ENCODE data around the gene MAP3K15. TPM values are rescaled to one million over a fixed set of nuclear protein-coding genes. Genes with fewer than 3 reads are reported as not detected.

The MAP3K15 gene
- total RNA-seq, 1 experiment from 2014 or later = 1.2 TPM

GRCh38 chrX:19545651-19546050 lies 30.3 kb upstream of the MAP3K15 start:
- H3K27ac Mint-ChIP-seq = no peak overlapping the region

More at GRCh38 chrX:19545651-19546050, 30.3 kb upstream of the MAP3K15 start:
- H3K79me2 ChIP-seq (ENCODE audit: insufficient read depth, low read length) = no peaks in the 10 kb centered on the region
- WGBS (ENCODE audit: extremely low coverage, insufficient read length, low lambda C conversion rate) = no CpG with 5 or more reads among the region's 9 CpGs
- H3K9ac ChIP-seq (ENCODE audit: extremely low read depth, insufficient read length, low read length) = no peak overlapping the region
- no peaks in the 10 kb centered on the region for H3K27me3 ChIP-seq (ENCODE audit: insufficient read depth, low read length)
- H3K23me2 ChIP-seq (ENCODE audit: insufficient read length, low read depth, low read length, poor library complexity, severe bottlenecking) = no peaks in the 10 kb centered on the region
- no peak overlapping the region for H3T11ph ChIP-seq (ENCODE audit: low read length)
- no peak overlapping the region for H3K4ac ChIP-seq (ENCODE audit: low read depth, low read length)
- H3K9me3 ChIP-seq (ENCODE audit: control insufficient read depth, low read depth, low read length) = peaks cover 47% of the 10 kb centered on the region
- H4K5ac ChIP-seq (ENCODE audit: insufficient read length, low read depth, low read length) = no peak overlapping the region
- no peak overlapping the region for H2BK120ac ChIP-seq (ENCODE audit: low read depth, low read length, poor library complexity, severe bottlenecking)
- H4K91ac ChIP-seq (ENCODE audit: insufficient read length, low read depth, low read length) = no peak overlapping the region
- H3K18ac ChIP-seq (ENCODE audit: insufficient read length, low read depth, low read length) = no peak overlapping the region
- no peak overlapping the region for H3K4me2 ChIP-seq (ENCODE audit: insufficient read depth, insufficient read length, low read length)
- no peak overlapping the region for H2BK12ac ChIP-seq (ENCODE audit: insufficient read length, low read depth, low read length)
- H2AFZ ChIP-seq (ENCODE audit: low read length) = no peak overlapping the region
- H3K79me1 ChIP-seq (ENCODE audit: insufficient read depth, low read depth, low read length, poor library complexity, severe bottlenecking) = no peaks in the 10 kb centered on the region
- no peak overlapping the region for H3K4me3 Mint-ChIP-seq
- H3K4me1 ChIP-seq (ENCODE audit: insufficient read depth, low read length) = no peaks in the 10 kb centered on the region
- no peak overlapping the region for H2BK20ac ChIP-seq (ENCODE audit: low read depth, low read length, poor library complexity, severe bottlenecking)
- H4K20me1 ChIP-seq (ENCODE audit: control insufficient read depth, insufficient read depth, insufficient read length) = no peaks in the 10 kb centered on the region
- DNase-seq = no peak
- no peak overlapping the region for H3K56ac ChIP-seq (ENCODE audit: insufficient read length, low read depth, low read length)
- no peak overlapping the region for H4K8ac ChIP-seq (replicated peaks; ENCODE audit: insufficient read length, low read depth, low read length)
- peaks cover 70 to 79% of the 10 kb centered on the region in 2 experiments for H3K9me3 Mint-ChIP-seq
- no peak overlapping the region for H3K23ac ChIP-seq (ENCODE audit: insufficient read length, low read depth, low read length)
- H2AK5ac ChIP-seq (ENCODE audit: insufficient read length, low read length) = no peak overlapping the region
- TF ChIP-seq CTCF (conservative IDR thresholded peaks at IDR 0.05) = no peak
- no peak overlapping the region for H2BK5ac ChIP-seq (ENCODE audit: insufficient read length, low read length)
- H3K27ac ChIP-seq (ENCODE audit: insufficient read length, low read depth, low read length) = no peak overlapping the region
- no peak overlapping the region for H2BK15ac ChIP-seq (ENCODE audit: low read depth, low read length)
- H3K36me3 Mint-ChIP-seq (ENCODE audit: insufficient read depth in 1 of 3, low read depth in 3 of 3) = peaks cover 0 to 9% (median 7%) of the 10 kb centered on the region in 3 experiments; a peak in 4 of 7 replicates
- H3K27me3 Mint-ChIP-seq (ENCODE audit: low read depth) = peaks cover 2% of the 10 kb centered on the region
- no peak overlapping the region for H3K14ac ChIP-seq (ENCODE audit: insufficient read depth, low read length)
- no peaks in the 10 kb centered on the region for H3K4me1 Mint-ChIP-seq
